HEK293 (cell line): ENCODE results near the gene FGD3.

ENCODE experiments used
- CTCF ChIA-PET: fragments of 350-600 bp; formaldehyde crosslinking; extraction: SDS; loops from one replicate; lab custom pipeline; 2021; ENCODE audit warnings: antibody characterized with exemption; lab: Yijun Ruan, JAX
- POLR2A ChIA-PET: fragments of 300-600 bp; formaldehyde crosslinking; extraction: SDS; loops from one replicate; lab custom pipeline; 2020; ENCODE audit warnings: antibody characterized with exemption, inconsistent platforms; lab: Yijun Ruan, JAX
- H3K27ac ChIP-seq: fragments of 200-500 bp; sonication (Bioruptor generic); 2 replicates; pipeline ENCODE4 v1.5.1; 2014; ENCODE audit warnings: low read depth, low read length, control low read depth, inconsistent platforms; ENCODE audit errors: extremely low read depth
- H3K36me3 ChIP-seq, 2 experiments: fragments of 200-500 bp in 1 of 2; sonication (Bioruptor generic) in 1 of 2; 1 replicate in 1 of 2; 2 replicates in 1 of 2; pipeline ENCODE4 v1.5.1; 2014 to 2017; ENCODE audit warnings: inconsistent platforms in 2 of 2, low read length in 2 of 2; ENCODE audit not compliant: control insufficient read depth in 2 of 2, insufficient read depth in 1 of 2
- H3K4me1 ChIP-seq: fragments of 200-500 bp; sonication (Bioruptor generic); 2 replicates; pipeline ENCODE4 v1.5.1; 2014; ENCODE audit warnings: mild to moderate bottlenecking, low read length, inconsistent platforms; ENCODE audit not compliant: control insufficient read depth, insufficient read depth
- H3K4me3 ChIP-seq: 2 replicates; pipeline ENCODE4 v1.5.1; 2011; ENCODE audit warnings: low read depth, mild to moderate bottlenecking, control low read depth, low read length, moderate library complexity
- H3K9me3 ChIP-seq: fragments of 200-500 bp; sonication (Bioruptor generic); 2 replicates; pipeline ENCODE4 v1.5.1; 2014; ENCODE audit warnings: low read depth, low read length, inconsistent platforms; ENCODE audit not compliant: control insufficient read depth, insufficient read depth
- BCL6B ChIP-seq: fragments of 450-650 bp; formaldehyde crosslinking; IDR thresholded peaks from 2 replicates; pipeline ENCODE4 v1.5.1; 2017; ENCODE audit warnings: missing biosample characterization, missing genetic modification characterization
- HIC1 ChIP-seq: fragments of 450-650 bp; formaldehyde crosslinking; IDR thresholded peaks from 2 replicates; pipeline ENCODE4 v1.5.1; 2016; ENCODE audit warnings: missing biosample characterization, missing genetic modification characterization
- INSM2 ChIP-seq: fragments of 450-650 bp; formaldehyde crosslinking; IDR thresholded peaks from 2 replicates; pipeline ENCODE4 v1.5.1; 2016; ENCODE audit warnings: missing biosample characterization, missing genetic modification characterization
- KLF1 ChIP-seq: fragments of 450-650 bp; formaldehyde crosslinking; IDR thresholded peaks from 2 replicates; pipeline ENCODE4 v1.5.1; 2016; ENCODE audit warnings: missing biosample characterization, missing genetic modification characterization
- KLF10 ChIP-seq: fragments of 450-650 bp; IDR thresholded peaks from 2 replicates; pipeline ENCODE4 v1.5.1; 2018; ENCODE audit warnings: missing biosample characterization, mild to moderate bottlenecking, missing genetic modification characterization
- KLF9 ChIP-seq: fragments of 450-650 bp; formaldehyde crosslinking; IDR thresholded peaks from 2 replicates; pipeline ENCODE4 v1.5.1; 2016; ENCODE audit warnings: missing biosample characterization, missing genetic modification characterization, low read depth
- PRDM6 ChIP-seq: fragments of 450-650 bp; formaldehyde crosslinking; IDR thresholded peaks from 2 replicates; pipeline ENCODE4 v1.5.1; 2017; ENCODE audit warnings: missing biosample characterization, missing genetic modification characterization
- ZBTB20 ChIP-seq: fragments of 450-650 bp; formaldehyde crosslinking; IDR thresholded peaks from 2 replicates; pipeline ENCODE4 v1.5.1; 2016; ENCODE audit warnings: missing biosample characterization, missing genetic modification characterization
- ZBTB48 ChIP-seq: fragments of 450-650 bp; formaldehyde crosslinking; IDR thresholded peaks from 2 replicates; pipeline ENCODE4 v1.5.1; 2016; ENCODE audit warnings: missing biosample characterization, missing genetic modification characterization
- ZBTB8A ChIP-seq: fragments of 450-650 bp; formaldehyde crosslinking; IDR thresholded peaks from 2 replicates; pipeline ENCODE4 v1.5.1; 2016; ENCODE audit warnings: missing biosample characterization, missing genetic modification characterization
- ZFP3 ChIP-seq: fragments of 450-650 bp; formaldehyde crosslinking; IDR thresholded peaks from 2 replicates; pipeline ENCODE4 v1.5.1; 2016; ENCODE audit warnings: low read depth, missing biosample characterization, missing genetic modification characterization
- ZFP41 ChIP-seq: fragments of 450-650 bp; formaldehyde crosslinking; IDR thresholded peaks from 2 replicates; pipeline ENCODE4 v1.5.1; 2016; ENCODE audit warnings: missing biosample characterization, missing genetic modification characterization, borderline replicate concordance
- ZFP69B ChIP-seq: fragments of 450-650 bp; formaldehyde crosslinking; IDR thresholded peaks from 2 replicates; pipeline ENCODE4 v1.5.1; 2016; ENCODE audit warnings: missing biosample characterization, missing genetic modification characterization
- ZNF114 ChIP-seq: fragments of 450-650 bp; formaldehyde crosslinking; IDR thresholded peaks from 2 replicates; pipeline ENCODE4 v1.5.0; 2017; ENCODE audit warnings: missing biosample characterization, missing genetic modification characterization
- ZNF174 ChIP-seq: fragments of 450-650 bp; formaldehyde crosslinking; IDR thresholded peaks from 2 replicates; pipeline ENCODE4 v1.5.0; 2017; ENCODE audit warnings: missing biosample characterization, mild to moderate bottlenecking, missing genetic modification characterization
- ZNF184 ChIP-seq: fragments of 450-650 bp; IDR thresholded peaks from 2 replicates; pipeline ENCODE4 v1.5.1; 2018; ENCODE audit warnings: missing biosample characterization, mild to moderate bottlenecking, missing genetic modification characterization
- ZNF2 ChIP-seq: fragments of 450-650 bp; formaldehyde crosslinking; IDR thresholded peaks from 2 replicates; pipeline ENCODE4 v1.5.1; 2016; ENCODE audit warnings: missing biosample characterization, missing genetic modification characterization
- ZNF214 ChIP-seq: fragments of 450-650 bp; formaldehyde crosslinking; IDR thresholded peaks from 2 replicates; pipeline ENCODE4 v1.5.1; 2017; ENCODE audit warnings: missing biosample characterization, mild to moderate bottlenecking, missing genetic modification characterization, borderline replicate concordance
- ZNF23 ChIP-seq: fragments of 450-650 bp; formaldehyde crosslinking; IDR thresholded peaks from 2 replicates; pipeline ENCODE4 v1.5.1; 2016; ENCODE audit warnings: missing biosample characterization, missing genetic modification characterization, borderline replicate concordance
- ZNF341 ChIP-seq: fragments of 450-650 bp; formaldehyde crosslinking; IDR thresholded peaks from 2 replicates; pipeline ENCODE4; 2016; ENCODE audit warnings: low read depth, missing biosample characterization, missing genetic modification characterization
- ZSCAN23 ChIP-seq: fragments of 450-650 bp; formaldehyde crosslinking; IDR thresholded peaks from 2 replicates; pipeline ENCODE4 v1.5.1; 2016; ENCODE audit warnings: missing biosample characterization, missing genetic modification characterization

The FGD3 gene

GRCh38 chr9:93033531-93033930 is 86.2 kb downstream of the FGD3 start:
- POLR2A ChIA-PET = no interaction called here
- Histone ChIP-seq H3K9me3 (no peaks in the 10 kb centered on the region), H3K4me1 (no peaks in the 10 kb centered on the region), H3K4me3 (no peak overlapping the region), H3K36me3 (no peaks in the 10 kb centered on the region), H3K27ac (no peak overlapping the region)
- CTCF ChIA-PET = interaction anchor here (0.6 to 0.7 kb wide), 3 partner anchors 14 to 279 kb away, joined by 3 to 6 read pairs (median 4); no protein-coding TSS in a partner anchor
- TF ChIP-seq ZNF2 (no peak), ZNF174 (tag by site-specific recombination) (no peak), ZFP69B (no peak), ZNF184 (tag by site-specific recombination) (no peak), ZNF214 (tag by site-specific recombination) (no peak), ZNF23 (tag by site-specific recombination) (no peak), PRDM6 (tag by site-specific recombination) (no peak), KLF1 (tag by site-specific recombination) (no peak), ZFP41 (tag by site-specific recombination) (no peak)
- TF ChIP-seq, all 188 proteins: peak for 0

- CTCF ChIA-PET = no interaction called here
- no peaks in the 10 kb centered on the region for H3K36me3 ChIP-seq
- TF ChIP-seq INSM2 (tag by site-specific recombination) (no peak), HIC1 (tag by site-specific recombination) (no peak), ZBTB8A (tag by site-specific recombination) (no peak), ZFP3 (no peak), ZBTB48 (no peak), BCL6B (tag by site-specific recombination) (no peak), ZSCAN23 (tag by site-specific recombination) (no peak), KLF9 (no peak), KLF10 (tag by site-specific recombination) (no peak), ZNF341 (tag by site-specific recombination) (no peak), ZNF114 (tag by site-specific recombination) (no peak), ZBTB20 (tag by site-specific recombination) (no peak)
- TF ChIP-seq, all 188 proteins: peak for 0
- Histone ChIP-seq H3K4me1 (no peaks in the 10 kb centered on the region), H3K4me3 (no peak overlapping the region), H3K9me3 (no peaks in the 10 kb centered on the region), H3K27ac (no peak overlapping the region)
- POLR2A ChIA-PET = no interaction called here
Observed at GRCh38 chr9:93035106-93035660, 87.9 kb downstream of the FGD3 start.
